Naive B cell (primary cell): Measurements from ENCODE around the gene KCNAB1. TPM values are rescaled to one million over a fixed set of nuclear protein-coding genes. Genes with fewer than 3 reads are reported as not detected.

ENCODE experiments used
- ATAC-seq, 2 donors: fragments of 150-1000 bp; cut with Tn5 transposase; 2 replicates each; pipeline ENCODE4 v1.10.0; 2021; ENCODE audit warnings: low read depth in 2 of 2, mild to moderate bottlenecking in 2 of 2, moderate library complexity in 2 of 2
- DNase-seq: peaks from one replicate; pipeline ENCODE4 v3.0.0; 2022
- H3K27ac Mint-ChIP-seq, 6 donors: one replicate each; pipeline ENCODE4 v1.8.0; 2020 to 2022; ENCODE audit warnings: mild to moderate bottlenecking in 6 of 6, mixed read lengths in 6 of 6, moderate library complexity in 5 of 6, inconsistent platforms in 2 of 6
- H3K27me3 Mint-ChIP-seq, 3 donors: one replicate each; pipeline ENCODE4 v1.8.0; 2021 to 2022; ENCODE audit warnings: mixed read lengths in 3 of 3, mild to moderate bottlenecking in 1 of 3
- H3K36me3 Mint-ChIP-seq, 2 donors: one replicate each; pipeline ENCODE4 v1.8.0; 2020 to 2022; ENCODE audit warnings: mixed read lengths in 2 of 2, inconsistent platforms in 1 of 2, mild to moderate bottlenecking in 1 of 2
- H3K4me1 Mint-ChIP-seq, 3 donors: one replicate each; pipeline ENCODE4 v1.8.0; 2020 to 2022; ENCODE audit warnings: mixed read lengths in 3 of 3, inconsistent platforms in 1 of 3, mild to moderate bottlenecking in 1 of 3, moderate library complexity in 1 of 3
- H3K4me3 Mint-ChIP-seq, 8 donors: one replicate each; pipeline ENCODE4 v1.8.0; 2020 to 2022; ENCODE audit warnings: mild to moderate bottlenecking in 8 of 8, mixed read lengths in 8 of 8, moderate library complexity in 8 of 8, inconsistent platforms in 2 of 8
- H3K9me3 Mint-ChIP-seq, 7 donors: one replicate each; pipeline ENCODE4 v1.8.0; 2020 to 2022; ENCODE audit warnings: mixed read lengths in 7 of 7, mild to moderate bottlenecking in 5 of 7, inconsistent platforms in 2 of 7, moderate library complexity in 1 of 7
- polyA plus RNA-seq, 6 donors: library from polyadenylated mRNA; unstranded; fragments of 300-500 nt; fragmentation: Illumina TruSeq; gene quantifications; one replicate each; pipeline ENCODE4 v1.2.3, GENCODE V29; 2021; ENCODE audit warnings: low read depth in 6 of 6

The KCNAB1 gene
- polyA plus RNA-seq, 6 donors from 2014 or later = 0.05 to 0.30 (median 0.19) TPM; not detected in 1

- no peak overlapping the region for H3K4me3 Mint-ChIP-seq
- H3K9me3 Mint-ChIP-seq = no peaks in the 10 kb centered on the region
- peaks cover 8 to 17% of the 10 kb centered on the region in 2 donors for H3K36me3 Mint-ChIP-seq
- DNase-seq (no peak), ATAC-seq (no peak)
- peaks cover 0 to 15% (median 11%) of the 10 kb centered on the region in 3 donors for H3K4me1 Mint-ChIP-seq
- H3K27ac Mint-ChIP-seq = no peak overlapping the region
- peaks cover 0 to 6% (median 0%) of the 10 kb centered on the region in 3 donors for H3K27me3 Mint-ChIP-seq
Measured at GRCh38 chr3:156527060-156527459, 406.7 kb downstream of the KCNAB1 start.

GRCh38 chr3:156530980-156531379 is 410.6 kb downstream of the KCNAB1 start:
- H3K4me1 Mint-ChIP-seq = no peaks in the 10 kb centered on the region
- no peak for ATAC-seq
- peaks cover 8 to 18% of the 10 kb centered on the region in 2 donors for H3K36me3 Mint-ChIP-seq
- DNase-seq = no peak
- H3K4me3 Mint-ChIP-seq = no peak overlapping the region
- peaks cover 0 to 6% (median 0%) of the 10 kb centered on the region in 3 donors for H3K27me3 Mint-ChIP-seq
- no peaks in the 10 kb centered on the region for H3K9me3 Mint-ChIP-seq
- no peak overlapping the region for H3K27ac Mint-ChIP-seq

GRCh38 chr3:156532730-156533129 is 412.4 kb downstream of the KCNAB1 start:
- no peak for ATAC-seq
- no peak for DNase-seq
- Mint-ChIP-seq H3K27ac (no peak overlapping the region), H3K4me1 (no peaks in the 10 kb centered on the region), H3K4me3 (no peak overlapping the region), H3K36me3 (peaks cover 5 to 18% of the 10 kb centered on the region in 2 donors), H3K9me3 (no peaks in the 10 kb centered on the region), H3K27me3 (no peaks in the 10 kb centered on the region)

DNA sequence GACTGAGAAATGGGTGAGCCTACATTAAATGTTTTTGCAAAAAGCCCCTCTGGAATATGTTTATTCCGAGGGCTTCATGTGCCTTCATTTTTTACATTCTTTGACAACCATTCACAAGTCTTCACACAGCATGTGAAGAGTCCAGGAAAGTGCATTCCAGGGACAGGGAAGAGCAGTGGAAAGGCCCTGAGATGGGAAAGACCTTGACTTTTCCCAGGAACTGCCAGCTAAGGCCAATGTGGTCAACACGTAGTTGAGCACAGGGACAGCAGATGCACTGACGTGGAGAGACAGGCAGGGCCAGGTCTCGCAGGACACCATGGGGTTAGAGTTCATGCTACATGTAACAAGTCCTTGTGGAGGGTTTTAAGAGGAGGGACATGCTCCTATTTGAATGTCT is 412.8 kb downstream of the KCNAB1 start:
- H3K27ac Mint-ChIP-seq = peak overlapping the region in 1 of 6 donors; percentile 74
- no peak overlapping the region for H3K4me3 Mint-ChIP-seq
- H3K36me3 Mint-ChIP-seq = peaks cover 7 to 18% of the 10 kb centered on the region in 2 donors
- H3K9me3 Mint-ChIP-seq = no peaks in the 10 kb centered on the region
- DNase-seq = no peak
- H3K27me3 Mint-ChIP-seq = no peaks in the 10 kb centered on the region
- H3K4me1 Mint-ChIP-seq = no peaks in the 10 kb centered on the region
- ATAC-seq = no peak

DNA sequence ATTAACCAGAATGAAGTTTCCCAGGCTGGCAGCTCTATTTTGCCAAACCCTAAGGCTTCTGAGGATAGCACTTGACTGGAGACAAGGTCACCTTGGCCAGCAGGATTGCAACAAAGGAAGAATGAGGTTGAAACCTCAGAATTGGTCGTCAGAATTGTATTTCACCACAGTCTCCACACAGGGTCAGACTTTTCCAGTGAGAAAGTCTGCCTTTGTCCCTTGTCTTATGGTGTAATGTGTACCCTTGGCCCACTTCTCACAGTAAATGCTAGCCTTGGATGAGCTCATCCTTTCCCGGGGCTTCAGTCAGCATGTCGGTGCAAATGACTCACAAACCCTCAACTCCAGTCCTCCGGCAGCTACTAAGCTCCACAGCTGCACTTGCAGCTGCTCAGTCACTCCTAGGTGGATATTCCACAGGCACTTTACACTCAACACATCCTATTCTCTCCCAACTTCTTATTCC is 414.8 kb downstream of the KCNAB1 start:
- Mint-ChIP-seq H3K27me3 (no peaks in the 10 kb centered on the region), H3K9me3 (no peaks in the 10 kb centered on the region), H3K36me3 (peaks cover 10 to 11% of the 10 kb centered on the region in 2 donors), H3K4me3 (no peak overlapping the region), H3K27ac (peak overlapping the region in 1 of 6 donors; percentile 64), H3K4me1 (no peaks in the 10 kb centered on the region)
- ATAC-seq = no peak
- DNase-seq = no peak

GRCh38 chr3:156535798-156536197 is 415.4 kb downstream of the KCNAB1 start:
- Mint-ChIP-seq H3K36me3 (peaks cover 6 to 10% of the 10 kb centered on the region in 2 donors), H3K27me3 (no peaks in the 10 kb centered on the region), H3K4me1 (no peaks in the 10 kb centered on the region), H3K27ac (peak overlapping the region in 2 of 6 donors; percentile 1 to 64), H3K9me3 (no peaks in the 10 kb centered on the region), H3K4me3 (no peak overlapping the region)
- ATAC-seq = no peak
- no peak for DNase-seq

DNA sequence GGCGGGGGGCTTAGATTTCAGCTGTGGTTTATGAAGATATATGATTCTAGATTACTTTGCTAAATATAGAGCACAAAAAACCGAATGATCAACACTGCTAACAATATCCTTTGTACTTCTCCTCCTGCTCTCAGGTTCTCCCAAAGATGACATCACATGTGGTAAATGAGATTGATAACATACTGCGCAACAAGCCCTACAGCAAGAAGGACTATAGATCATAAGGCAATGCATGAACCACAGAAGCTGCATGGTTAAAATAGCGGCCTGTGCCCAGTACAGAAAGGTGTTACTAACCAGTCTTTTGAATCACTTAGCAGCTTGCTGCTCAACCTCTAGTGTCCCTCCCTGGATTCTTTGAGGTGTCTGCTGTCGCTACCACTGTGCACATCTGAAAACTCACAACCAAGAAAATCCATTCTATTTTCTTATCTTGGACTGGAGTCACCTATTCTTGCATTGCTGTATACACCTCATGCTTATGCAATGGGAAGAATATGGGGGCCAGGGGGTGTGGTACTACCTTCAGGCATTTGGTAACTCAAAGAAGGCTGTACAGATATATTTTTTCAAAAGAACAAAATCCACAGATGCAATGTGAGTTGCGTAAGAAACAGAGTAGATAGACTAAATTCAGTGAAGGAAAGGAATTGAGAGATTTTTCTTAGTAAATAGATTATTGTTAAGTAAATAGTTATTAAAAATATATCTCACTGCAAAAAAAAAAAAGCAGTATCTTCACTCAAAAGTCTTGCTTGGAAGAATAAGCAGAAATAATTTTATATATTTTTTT is 416.3 kb downstream of the KCNAB1 start:
- no peaks in the 10 kb centered on the region for H3K4me1 Mint-ChIP-seq
- H3K36me3 Mint-ChIP-seq = peaks cover 4 to 10% of the 10 kb centered on the region in 2 donors
- no peak for DNase-seq
- no peak overlapping the region for H3K27ac Mint-ChIP-seq
- H3K9me3 Mint-ChIP-seq = no peaks in the 10 kb centered on the region
- ATAC-seq = no peak
- H3K27me3 Mint-ChIP-seq = no peaks in the 10 kb centered on the region
- no peak overlapping the region for H3K4me3 Mint-ChIP-seq

- ATAC-seq (no peak), DNase-seq (no peak)
- Mint-ChIP-seq H3K27ac (no peak overlapping the region), H3K36me3 (peaks cover 0 to 5% of the 10 kb centered on the region in 2 donors), H3K4me1 (no peaks in the 10 kb centered on the region), H3K9me3 (no peaks in the 10 kb centered on the region), H3K4me3 (no peak overlapping the region), H3K27me3 (no peaks in the 10 kb centered on the region)
Measured at GRCh38 chr3:156539051-156539450, 418.7 kb downstream of the KCNAB1 start.

- no peaks in the 10 kb centered on the region for H3K27me3 Mint-ChIP-seq
- H3K4me3 Mint-ChIP-seq = no peak overlapping the region
- H3K36me3 Mint-ChIP-seq = peaks cover 0 to 5% of the 10 kb centered on the region in 2 donors
- ATAC-seq (no peak), DNase-seq (no peak)
- no peaks in the 10 kb centered on the region for H3K4me1 Mint-ChIP-seq
- no peaks in the 10 kb centered on the region for H3K9me3 Mint-ChIP-seq
- no peak overlapping the region for H3K27ac Mint-ChIP-seq
Measured at GRCh38 chr3:156539802-156540201, 419.4 kb downstream of the KCNAB1 start.

DNA sequence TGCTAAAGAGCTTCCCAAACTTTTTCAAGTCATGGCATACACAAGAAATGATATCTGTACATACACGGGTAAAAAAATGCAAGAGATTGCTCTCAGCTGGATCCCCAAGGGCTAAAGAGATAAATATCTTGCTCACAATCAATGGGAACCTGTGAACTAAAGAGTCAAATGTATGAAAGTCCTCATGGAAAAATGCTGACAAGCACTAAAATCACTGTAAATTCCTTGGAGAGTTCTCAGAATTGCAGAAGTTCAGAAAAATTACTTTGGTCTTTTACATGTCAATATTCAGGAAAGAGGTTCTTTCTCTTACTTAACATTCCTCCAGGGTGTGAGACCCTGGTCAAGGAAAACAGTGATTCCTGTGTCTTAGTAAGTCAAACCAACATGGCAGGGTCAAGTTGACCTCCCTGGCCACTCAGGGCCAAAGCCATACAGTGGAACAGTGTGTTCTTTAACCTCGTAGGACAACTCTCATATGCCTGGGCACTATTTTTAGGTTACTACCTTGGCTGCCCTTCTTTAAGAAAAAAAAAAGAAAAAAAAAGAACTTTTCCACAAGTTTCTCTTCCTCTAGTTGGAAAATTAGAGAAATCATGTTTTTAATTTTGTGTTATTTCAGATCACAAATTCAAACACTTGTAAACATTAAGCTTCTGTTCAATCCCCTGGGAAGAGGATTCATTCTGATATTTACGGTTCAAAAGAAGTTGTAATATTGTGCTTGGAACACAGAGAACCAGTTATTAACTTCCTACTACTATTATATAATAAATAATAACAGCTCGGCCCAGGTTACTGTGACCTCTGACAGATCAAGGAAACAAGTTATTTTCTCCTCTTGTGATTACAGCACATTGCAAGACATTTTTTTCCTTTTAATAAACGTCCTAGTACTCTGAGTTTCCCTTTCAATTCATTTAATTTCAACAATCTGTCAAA is 422.0 kb downstream of the KCNAB1 start:
- Mint-ChIP-seq H3K27ac (peak overlapping the region in 1 of 6 donors; percentile 67), H3K27me3 (no peaks in the 10 kb centered on the region), H3K9me3 (no peaks in the 10 kb centered on the region), H3K4me1 (peaks cover 0 to 12% (median 2%) of the 10 kb centered on the region in 3 donors), H3K4me3 (no peak overlapping the region), H3K36me3 (peaks cover 10 to 18% of the 10 kb centered on the region in 2 donors)
- DNase-seq (no peak), ATAC-seq (no peak)

- no peaks in the 10 kb centered on the region for H3K9me3 Mint-ChIP-seq
- no peak overlapping the region for H3K4me3 Mint-ChIP-seq
- H3K27ac Mint-ChIP-seq = no peak overlapping the region
- DNase-seq (no peak), ATAC-seq (no peak)
- no peaks in the 10 kb centered on the region for H3K27me3 Mint-ChIP-seq
- peaks cover 0 to 13% (median 2%) of the 10 kb centered on the region in 3 donors for H3K4me1 Mint-ChIP-seq
- H3K36me3 Mint-ChIP-seq = peaks cover 10 to 18% of the 10 kb centered on the region in 2 donors
Measured at GRCh38 chr3:156543043-156543555, 422.7 kb downstream of the KCNAB1 start.

DNA sequence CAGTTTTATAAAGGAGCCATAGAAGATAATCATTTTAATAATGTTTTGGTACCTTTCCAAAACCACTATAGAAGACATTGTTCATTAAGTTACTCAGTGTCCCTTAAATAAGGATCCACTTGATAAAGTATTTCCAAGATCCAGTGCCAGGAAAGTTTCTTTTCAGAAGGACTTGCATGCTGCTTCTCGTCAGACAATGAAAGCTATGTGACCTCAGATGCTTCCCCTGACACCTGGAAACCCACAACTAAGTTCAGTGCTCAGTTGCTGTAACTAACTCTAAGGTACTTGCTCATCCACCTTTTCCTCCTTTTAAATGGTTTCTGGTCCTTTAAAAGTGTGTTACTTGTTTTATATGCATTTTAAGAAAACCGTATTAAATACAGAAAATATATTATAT is 427.3 kb downstream of the KCNAB1 start:
- no peaks in the 10 kb centered on the region for H3K27me3 Mint-ChIP-seq
- peaks cover 14 to 30% (median 15%) of the 10 kb centered on the region in 3 donors for H3K4me1 Mint-ChIP-seq
- H3K4me3 Mint-ChIP-seq = no peak overlapping the region
- H3K36me3 Mint-ChIP-seq = peaks cover 19 to 27% of the 10 kb centered on the region in 2 donors
- DNase-seq = no peak
- no peaks in the 10 kb centered on the region for H3K9me3 Mint-ChIP-seq
- H3K27ac Mint-ChIP-seq = no peak overlapping the region
- ATAC-seq = no peak

- H3K4me1 Mint-ChIP-seq = peaks cover 15 to 30% (median 18%) of the 10 kb centered on the region in 3 donors
- H3K27me3 Mint-ChIP-seq = no peaks in the 10 kb centered on the region
- H3K4me3 Mint-ChIP-seq = no peak overlapping the region
- H3K9me3 Mint-ChIP-seq = no peaks in the 10 kb centered on the region
- DNase-seq = no peak
- ATAC-seq = no peak
- H3K36me3 Mint-ChIP-seq = peaks cover 19 to 27% of the 10 kb centered on the region in 2 donors
- no peak overlapping the region for H3K27ac Mint-ChIP-seq
Measured at GRCh38 chr3:156548041-156548687, 427.8 kb downstream of the KCNAB1 start.
